HG03439 (cell line): ENCODE data around the gene TTYH3.
A peak's percentile ranks its signal among the peaks of the same experiment; 100 is the strongest.
"Not testable (repeated sequence)": the region's sequence is repeated elsewhere in the genome, so short reads cannot be mapped to it uniquely, and the experiment has no call there.

Source experiments
- ATAC-seq: cut with Tn5 transposase; IDR thresholded peaks from one replicate; pipeline ENCODE4 v1.9.1; 2021; ENCODE audit warnings: mild to moderate bottlenecking, moderate library complexity; ENCODE audit not compliant: unreplicated experiment

TTYH3 gene

DNA sequence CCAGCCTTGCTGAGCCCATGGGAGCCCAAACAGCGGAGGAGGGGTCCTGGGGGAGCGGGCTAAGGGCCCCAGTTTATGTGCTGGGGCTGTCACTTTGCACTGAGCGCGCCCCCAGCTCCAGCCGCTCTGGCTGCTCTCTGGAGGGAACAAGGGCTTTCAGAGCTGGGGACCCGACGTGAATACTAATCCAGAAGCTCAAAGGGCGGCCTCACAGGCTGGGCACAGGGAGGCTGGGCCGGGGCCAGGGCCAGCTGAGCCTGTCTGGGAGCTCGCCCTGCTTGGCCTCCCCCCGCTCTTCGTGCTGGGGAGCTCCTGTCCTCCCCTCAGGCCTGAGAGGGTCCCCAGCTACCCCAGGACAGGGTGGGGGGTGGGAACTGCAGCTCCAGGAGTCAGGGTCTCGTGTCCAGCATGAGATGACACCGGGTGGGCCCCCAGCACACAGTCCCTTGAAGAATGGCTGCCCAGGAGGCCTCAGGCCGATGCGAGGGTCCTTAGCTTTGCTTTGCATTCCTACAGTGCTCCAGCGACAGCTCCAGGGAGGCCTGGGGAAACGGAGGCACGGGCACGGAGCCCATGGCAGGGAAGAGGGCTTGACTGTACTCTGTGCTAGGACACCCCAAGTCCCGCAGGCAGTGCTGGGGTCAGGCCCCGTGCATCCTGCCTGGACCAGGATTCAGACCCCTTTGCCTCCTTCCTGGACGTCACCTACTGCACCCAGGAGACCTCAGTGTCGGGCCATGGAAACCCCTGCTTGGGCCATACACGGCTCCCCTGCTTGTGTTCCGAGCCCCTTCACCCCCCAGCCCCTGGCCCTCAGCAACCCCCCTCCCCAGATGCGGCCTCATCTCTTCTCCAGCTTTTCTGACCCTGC is 50.4 kb downstream of the TTYH3 start:
- ATAC-seq, result no peak

DNA sequence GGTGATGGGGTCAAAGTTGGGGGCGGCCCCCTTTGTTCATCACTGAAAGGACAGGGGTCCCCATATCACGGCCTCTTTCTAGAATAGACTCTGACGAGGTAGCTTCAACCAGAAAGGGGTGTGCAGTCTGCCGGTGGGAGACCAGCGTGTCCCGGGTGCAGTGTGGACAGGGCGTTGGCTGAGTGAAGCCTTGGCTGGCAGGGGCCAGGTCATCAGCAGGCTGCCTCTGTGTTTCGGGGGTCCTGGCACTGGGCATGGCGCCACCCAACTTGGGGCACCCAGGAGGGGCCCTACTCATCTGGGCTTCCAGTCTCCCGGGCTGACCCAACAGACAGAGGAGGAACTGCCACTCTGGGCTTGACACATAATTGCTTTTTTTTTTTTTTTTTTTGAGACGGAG is 52.7 kb downstream of the TTYH3 start:
- ATAC-seq, result no peak

DNA sequence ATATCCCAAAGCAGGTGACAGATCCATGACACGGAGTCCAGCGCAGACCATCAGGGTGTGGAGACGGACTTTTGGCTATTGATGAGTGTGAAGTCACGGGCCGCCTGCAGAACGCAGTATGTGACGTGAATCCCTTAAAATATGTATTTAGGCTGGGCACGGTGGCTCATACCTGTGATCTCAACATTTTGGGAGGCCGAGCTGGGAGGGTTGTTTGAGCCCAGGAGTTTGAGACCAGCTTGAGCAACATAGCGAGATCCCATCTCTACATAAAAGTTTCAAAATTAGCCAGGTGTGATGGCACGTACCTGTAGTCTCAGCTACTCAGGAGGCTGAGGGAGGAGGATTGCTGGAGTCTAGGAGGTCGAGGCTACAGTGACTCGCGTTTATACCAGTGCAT is 54.3 kb downstream of the TTYH3 start:
- no peak for ATAC-seq

DNA sequence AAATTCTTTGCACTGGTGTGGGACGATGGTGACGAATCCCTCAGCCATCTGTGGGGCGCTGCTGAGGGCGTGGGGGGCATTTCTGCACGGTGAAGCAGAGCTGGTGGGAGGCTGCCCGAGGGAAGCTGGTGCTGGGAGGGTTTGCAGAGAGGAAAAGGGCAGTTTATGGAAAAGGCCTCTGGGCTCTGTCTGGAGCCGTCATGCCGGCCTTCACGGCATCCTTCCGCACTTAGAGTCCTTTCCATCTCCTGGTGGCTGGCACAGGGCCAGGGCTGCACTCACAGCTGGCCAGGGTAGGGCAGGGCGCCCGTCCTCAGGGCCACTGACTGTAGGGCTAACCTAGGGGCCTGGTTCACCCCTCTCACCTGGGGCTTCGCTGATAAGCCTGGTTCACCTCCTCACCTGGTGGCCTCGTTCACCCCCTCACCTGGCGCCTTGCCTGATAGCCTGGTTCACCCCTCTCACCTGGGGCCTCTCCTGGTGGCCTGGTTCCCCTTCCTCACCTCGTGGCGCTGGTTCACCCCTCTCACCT is 55.6 kb downstream of the TTYH3 start:
- no peak for ATAC-seq

DNA sequence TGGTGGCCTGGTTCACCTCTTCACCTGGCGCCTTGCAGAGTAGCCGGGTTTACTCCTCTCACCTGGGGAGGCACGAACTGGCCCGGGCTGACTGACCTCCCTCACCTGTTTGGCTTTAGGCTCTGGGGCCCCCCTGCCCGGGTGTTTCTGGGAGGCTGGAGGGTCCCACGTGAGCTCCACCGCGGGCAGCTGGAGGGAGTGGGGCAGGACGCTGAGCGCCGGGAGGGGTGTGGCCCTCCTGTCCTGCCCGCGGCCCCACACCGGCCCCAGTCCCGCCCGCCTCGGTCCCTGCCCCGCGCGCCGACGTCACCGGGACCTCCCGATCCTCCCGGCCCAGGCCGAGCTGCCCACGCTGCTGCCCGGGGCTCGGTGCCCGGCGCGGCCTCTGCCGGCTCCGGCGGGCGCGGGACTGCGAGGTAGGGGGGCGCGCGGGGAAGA is 56.1 kb downstream of the TTYH3 start, which contains the start of gene AMZ1:
TSS of gene AMZ1 (plus strand) at position 322 of the 438 bp plus-strand sequence. CDS start 12,250 bp downstream, outside the sequence.
- ATAC-seq, result no peak

DNA sequence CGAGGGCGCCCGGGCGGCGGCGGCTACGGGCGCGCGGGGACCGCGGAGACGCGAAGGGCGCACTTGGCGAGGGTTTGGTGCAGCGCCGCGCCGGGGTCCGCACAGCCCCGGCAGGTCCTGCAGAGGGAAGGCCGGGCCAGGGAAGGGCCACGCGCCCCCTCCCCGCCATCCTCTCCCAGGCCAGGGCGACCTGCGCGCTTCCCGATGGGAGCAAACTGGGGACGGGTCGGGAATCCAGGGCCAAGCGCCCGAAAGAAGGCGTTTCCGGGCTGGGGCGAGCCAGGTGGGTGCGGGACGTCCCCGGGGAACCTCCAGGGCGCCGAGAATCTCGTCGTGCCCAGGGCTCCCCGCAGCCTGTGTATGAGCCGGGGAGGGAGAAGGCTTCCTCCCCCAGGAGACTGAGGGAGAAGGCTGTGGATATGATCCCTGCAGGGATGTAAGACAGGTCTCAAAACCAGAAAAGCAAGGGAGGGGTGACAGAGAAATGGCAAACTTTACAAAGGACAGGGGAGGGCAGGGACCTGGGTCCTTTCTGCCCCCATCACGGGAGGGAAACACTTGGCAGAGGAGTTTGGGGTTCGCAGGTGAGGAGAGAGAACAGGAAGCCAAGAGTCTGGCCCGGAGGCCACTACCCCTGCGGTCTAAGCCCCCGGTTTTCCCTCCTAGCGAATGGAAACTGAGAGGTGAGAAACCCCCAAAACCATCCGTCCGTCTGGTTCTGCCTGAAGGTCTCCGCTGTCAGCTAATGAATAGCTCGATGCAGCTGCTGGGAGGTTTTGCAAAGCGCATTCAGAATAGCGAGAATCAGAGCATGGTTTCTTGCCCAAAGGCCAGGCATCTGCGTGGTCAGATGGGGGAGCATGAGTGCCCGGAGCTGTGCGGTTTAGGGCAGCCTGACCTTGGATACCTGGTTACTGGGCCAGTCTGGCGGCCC is 56.9 kb downstream of the TTYH3 start:
- peak; percentile 60 for ATAC-seq

DNA sequence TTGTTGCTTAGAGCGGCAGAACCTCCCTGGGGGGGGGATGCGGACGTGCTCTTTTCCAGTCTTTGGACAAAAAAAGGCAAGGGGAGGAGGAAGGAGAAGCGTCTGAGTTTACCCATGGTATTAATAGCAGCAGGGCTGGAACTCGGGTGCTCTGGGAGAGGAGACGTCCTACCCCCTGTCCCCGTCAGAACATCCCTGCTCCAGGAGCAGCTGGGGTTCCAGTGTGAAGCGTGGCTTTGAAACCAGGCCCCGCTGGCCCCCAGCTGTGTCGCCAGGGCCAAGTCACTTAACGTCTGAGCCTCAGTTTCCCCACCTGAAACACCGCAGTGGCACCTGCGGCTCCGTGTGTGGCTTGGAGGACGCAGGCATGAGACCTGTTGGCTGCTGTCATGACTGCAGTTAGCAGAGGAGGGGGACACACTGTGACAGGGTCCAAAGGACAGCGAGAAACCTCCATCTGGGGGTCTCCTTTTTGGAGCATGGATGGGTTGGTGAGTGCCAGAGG is 57.6 kb downstream of the TTYH3 start:
- ATAC-seq, result no peak

DNA sequence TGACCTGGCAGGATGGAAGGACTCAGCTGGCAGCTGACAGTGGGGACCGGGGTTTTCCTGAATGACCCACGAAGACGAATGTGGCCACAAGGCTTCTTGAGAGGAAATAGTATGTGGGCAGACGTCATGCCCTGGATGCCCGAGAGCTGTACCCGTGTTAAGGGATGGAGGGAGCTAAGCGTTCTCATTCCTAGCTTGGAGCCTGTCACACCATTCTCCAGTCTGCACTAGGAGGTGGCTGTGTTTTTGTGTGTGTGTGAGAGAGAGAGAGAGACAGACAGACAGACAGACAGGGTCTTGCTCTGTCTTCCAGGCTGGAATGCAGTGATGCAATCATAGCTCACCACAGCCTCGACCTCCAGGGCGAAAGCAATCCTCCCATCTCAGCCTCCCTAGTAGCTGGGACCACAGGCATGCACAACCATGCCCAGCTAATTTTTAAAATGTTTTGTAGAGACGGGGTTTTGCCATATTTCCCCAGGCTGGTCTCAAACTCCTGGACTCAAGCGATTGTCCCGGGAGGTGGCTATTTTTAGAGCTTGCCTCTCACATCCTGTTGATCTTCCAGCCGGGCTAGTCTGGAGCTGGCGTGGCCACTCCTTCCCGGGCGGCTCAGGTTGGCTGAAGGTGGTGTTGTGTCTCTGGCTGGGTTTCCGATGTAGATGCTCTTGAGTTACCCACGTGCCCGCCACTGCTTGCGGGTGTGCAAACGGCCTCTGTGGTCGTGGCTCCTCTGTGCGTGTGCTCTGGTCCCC is 58.3 kb downstream of the TTYH3 start:
- ATAC-seq, result no peak

DNA sequence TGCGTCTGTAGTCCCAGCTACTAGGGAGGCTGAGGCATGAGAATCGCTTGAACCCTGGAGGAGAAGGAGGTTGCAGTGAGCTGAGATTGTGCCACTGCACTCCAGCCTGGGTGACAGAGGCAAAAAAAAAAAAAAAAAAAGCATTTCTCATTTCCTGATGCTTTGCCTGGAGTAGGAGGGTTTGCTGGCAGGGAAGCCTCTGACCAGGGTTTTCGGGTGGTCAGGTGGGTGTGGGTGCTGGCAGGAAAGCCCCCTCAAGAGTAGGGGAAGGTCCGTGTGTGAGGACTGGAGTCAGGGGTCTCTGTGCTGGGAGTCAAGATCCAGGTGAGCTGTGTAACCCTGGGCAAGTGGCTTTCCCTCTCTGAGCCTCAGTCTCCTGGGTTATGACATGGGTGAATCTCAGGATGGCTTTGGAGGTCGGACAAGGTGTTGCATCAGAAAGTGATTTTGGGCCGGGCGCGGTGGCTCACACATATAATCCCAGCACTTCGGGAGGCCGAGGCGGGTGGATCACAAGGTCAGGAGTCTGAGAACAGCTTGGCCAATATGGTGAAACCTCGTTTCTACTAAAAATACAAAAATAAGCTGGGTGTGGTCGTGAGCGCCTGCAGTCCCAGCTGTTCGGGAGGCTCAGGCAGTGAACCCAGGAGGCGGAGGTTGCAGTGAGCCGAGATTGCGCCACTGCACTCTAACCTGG is 59.4 kb downstream of the TTYH3 start:
- ATAC-seq, result no peak

DNA sequence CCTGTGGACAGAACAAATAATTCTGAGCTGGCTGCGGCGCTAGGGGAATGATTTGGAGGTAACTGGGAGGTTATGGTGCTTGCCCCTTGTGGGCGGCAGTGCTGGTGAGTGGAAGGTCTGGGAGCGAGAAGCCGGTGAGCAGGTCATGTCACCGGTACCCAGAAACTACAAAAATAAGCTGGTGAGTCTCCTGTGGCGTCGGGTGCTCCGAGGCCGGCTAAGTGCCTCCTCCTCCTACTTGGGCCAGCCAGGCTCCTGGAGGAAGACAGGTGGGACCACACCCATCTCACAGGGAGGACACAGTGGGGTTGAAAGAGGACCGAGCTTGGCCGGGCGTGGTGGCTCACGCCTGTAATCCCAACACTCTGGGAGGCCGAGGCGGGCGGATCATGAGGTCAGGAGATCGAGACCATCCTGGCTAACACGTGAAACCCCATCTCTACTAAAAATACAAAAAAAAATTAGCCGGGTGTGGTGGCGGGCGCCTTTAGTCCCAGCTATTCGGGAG is 60.2 kb downstream of the TTYH3 start:
- ATAC-seq, result not testable (repeated sequence)

DNA sequence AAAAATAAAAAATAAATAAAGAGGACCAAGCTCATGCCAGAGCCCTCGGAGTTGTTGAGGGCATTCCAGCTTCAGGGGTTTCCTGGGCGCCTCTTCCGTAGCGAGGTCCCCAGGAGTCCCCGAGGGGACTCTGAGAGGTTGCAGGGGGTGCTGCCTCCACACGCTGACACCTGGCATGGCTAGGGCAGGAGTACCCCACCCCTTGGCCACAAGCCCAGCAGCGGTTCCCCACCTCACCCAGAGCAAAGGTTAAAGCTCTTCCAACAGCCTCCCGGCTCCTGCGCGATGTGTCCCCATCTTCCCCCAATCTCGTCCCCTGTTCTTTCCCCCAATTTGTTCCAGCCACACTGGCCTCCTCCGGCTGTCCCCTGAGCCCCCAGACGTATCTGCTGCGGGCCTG is 60.8 kb downstream of the TTYH3 start:
- no peak for ATAC-seq

DNA sequence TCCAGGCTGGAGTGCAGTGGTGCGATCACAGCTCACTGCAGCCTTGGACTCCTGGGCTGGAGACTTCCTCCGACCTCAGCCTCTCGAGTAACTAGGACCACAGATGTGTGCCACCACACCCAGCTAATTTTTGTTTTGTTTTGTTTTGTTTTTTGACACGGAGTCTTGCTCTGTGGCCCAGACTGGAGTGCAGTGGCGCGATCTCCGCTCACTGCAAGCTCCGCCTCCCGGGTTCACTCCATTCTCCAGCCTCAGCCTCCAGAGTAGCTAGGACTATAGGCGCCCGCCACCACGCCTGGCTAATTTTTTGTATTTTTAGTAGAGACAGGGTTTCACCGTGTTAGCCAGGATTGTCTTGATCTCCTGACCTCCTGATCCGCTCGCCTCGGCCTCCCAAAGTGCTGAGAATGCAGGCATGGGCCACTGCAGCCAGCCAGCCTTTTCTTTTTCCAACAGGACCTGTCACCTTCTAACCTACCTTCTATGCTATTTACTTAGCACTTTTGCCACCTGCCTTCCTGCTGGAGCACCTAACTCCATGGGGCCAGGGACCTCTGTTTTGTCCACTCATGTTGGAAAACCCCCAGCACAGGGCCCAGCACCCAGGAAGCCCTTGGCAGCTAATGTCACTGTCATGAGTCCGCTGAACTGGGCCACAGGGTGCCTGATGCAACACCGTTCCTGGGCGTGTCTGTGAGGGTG is 61.8 kb downstream of the TTYH3 start:
- not testable (repeated sequence) for ATAC-seq

DNA sequence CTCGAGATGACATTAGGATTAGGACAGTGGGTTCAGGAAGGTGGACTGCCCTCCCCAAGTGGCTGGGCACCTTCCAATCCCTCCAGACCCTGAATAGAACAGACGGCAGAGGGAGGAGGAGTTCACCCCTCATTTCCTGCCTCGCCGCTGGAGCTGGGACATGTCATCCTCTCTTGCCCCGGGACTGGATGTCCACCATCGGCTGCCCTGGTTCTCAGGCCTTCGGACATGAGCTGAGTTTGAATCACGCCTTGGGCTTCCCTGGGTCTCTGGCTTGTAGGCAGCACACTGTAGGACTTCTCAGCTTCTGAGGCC is 62.3 kb downstream of the TTYH3 start:
- not testable (repeated sequence) for ATAC-seq

DNA sequence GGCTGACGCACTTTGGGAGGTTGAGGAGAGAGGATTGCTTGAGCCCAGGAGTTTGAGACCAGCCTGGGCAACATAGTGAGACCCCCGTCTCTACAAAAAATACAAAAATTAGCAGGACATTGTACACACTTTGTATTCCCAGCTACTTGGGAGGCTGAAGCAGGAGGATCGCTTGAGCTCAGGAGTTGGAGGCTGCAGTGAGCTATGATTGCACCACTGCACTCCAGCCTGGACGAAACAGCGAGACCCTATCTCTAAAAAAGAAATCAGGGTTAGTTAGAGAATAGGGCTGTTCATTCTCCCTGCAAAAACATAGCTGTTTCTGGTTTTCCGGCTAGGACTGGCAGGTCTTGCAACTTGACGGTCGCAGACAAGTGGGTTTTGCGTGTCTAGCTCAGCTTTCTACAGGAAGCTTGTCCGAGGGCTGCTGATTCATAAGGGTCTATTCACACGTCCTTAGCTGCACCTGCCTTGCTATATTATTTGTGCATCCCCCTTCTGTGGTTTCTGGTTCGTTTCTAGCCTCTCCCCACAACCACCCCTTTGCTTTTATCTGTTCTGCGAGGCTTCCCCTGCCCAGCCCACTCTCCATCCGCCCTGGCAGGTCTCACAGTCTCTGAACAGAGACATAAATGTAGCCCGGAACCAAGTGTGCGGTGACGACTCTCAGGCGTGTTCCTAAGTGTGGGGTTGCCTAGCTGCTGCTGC is 66.9 kb downstream of the TTYH3 start:
- ATAC-seq, result peak; percentile 94

DNA sequence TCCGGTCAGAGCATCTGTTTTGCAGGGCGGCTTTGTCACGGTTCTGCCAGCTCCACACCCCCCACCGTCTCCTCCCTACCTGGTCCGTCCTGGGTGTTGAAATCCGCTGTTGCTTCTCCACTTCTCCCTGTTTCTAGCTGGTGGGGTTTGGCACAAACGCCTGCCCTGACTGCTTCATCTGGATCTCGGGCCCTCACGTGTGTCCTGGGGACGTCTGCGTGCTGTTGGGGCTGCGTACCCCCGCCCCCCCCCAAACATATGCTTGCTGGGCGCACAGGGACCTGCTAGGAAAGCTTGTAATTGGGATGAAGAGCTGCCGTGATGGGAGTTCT is 67.5 kb downstream of the TTYH3 start:
- ATAC-seq, result no peak

DNA sequence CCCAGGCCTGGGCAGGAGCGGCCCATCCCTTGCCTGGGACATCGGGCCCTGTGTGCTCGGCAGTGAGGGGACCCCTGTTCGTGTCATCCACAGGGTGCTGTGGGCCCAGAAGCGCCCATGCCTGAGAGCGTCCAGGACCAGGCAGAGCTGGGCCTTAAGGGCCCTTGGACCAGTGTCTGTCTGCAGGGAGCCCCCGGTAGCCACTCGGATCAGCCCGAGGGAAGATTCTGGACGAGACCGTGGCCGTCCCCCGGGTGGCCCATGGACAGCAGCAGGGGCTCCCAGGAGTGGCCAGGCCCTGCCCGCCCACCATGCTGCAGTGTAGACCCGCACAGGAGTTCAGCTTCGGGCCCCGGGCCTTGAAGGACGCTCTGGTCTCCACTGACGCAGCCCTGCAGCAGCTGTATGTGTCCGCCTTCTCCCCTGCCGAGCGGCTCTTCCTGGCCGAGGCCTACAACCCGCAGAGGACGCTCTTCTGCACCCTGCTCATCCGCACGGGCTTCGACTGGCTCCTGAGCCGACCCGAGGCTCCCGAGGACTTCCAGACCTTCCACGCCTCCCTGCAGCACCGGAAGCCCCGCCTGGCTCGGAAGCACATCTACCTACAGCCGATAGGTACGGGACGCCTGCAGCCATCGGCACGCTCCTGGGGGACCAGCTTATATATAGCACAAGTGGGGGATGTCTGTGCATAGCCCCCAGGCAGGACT is 68.5 kb downstream of the TTYH3 start:
- no peak for ATAC-seq

DNA sequence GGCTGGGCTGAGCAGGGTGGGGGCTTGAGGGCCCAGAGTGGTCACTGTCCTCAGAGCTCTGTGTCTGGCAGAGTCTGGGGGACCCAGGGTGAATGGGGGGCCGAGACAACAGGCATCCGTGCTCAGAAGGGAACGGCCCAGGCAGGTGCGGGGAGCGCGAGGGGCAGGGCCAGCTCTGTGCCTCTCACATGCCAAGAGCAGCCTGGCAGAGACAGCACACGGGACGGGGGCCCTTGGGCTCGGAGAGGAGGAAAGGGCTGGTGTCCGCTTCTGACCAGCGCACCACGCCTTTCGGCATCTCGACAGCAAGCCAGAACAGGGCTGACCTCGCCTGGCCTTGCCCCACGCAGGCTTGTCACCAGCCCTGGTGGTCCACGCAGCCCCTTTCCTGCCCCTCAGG is 69.6 kb downstream of the TTYH3 start:
- ATAC-seq, result no peak
